HEK293 (cell line): Measurements from ENCODE around the gene COL9A3.

Experiments used
- CTCF ChIA-PET: fragments of 350-600 bp; formaldehyde crosslinking; extraction: SDS; loops from one replicate; lab custom pipeline; 2021; ENCODE audit warnings: antibody characterized with exemption; lab: Yijun Ruan, JAX
- POLR2A ChIA-PET: fragments of 300-600 bp; formaldehyde crosslinking; extraction: SDS; loops from one replicate; lab custom pipeline; 2020; ENCODE audit warnings: antibody characterized with exemption, inconsistent platforms; lab: Yijun Ruan, JAX
- H3K27ac ChIP-seq: fragments of 200-500 bp; sonication (Bioruptor generic); 2 replicates; pipeline ENCODE4 v1.5.1; 2014; ENCODE audit warnings: low read depth, low read length, control low read depth, inconsistent platforms; ENCODE audit errors: extremely low read depth
- H3K36me3 ChIP-seq, 2 experiments: fragments of 200-500 bp in 1 of 2; sonication (Bioruptor generic) in 1 of 2; 1 replicate in 1 of 2; 2 replicates in 1 of 2; pipeline ENCODE4 v1.5.1; 2014 to 2017; ENCODE audit warnings: inconsistent platforms in 2 of 2, low read length in 2 of 2; ENCODE audit not compliant: control insufficient read depth in 2 of 2, insufficient read depth in 1 of 2
- H3K4me1 ChIP-seq: fragments of 200-500 bp; sonication (Bioruptor generic); 2 replicates; pipeline ENCODE4 v1.5.1; 2014; ENCODE audit warnings: mild to moderate bottlenecking, low read length, inconsistent platforms; ENCODE audit not compliant: control insufficient read depth, insufficient read depth
- H3K4me3 ChIP-seq: 2 replicates; pipeline ENCODE4 v1.5.1; 2011; ENCODE audit warnings: low read depth, mild to moderate bottlenecking, control low read depth, low read length, moderate library complexity
- H3K9me3 ChIP-seq: fragments of 200-500 bp; sonication (Bioruptor generic); 2 replicates; pipeline ENCODE4 v1.5.1; 2014; ENCODE audit warnings: low read depth, low read length, inconsistent platforms; ENCODE audit not compliant: control insufficient read depth, insufficient read depth
- SCRT1 ChIP-seq: fragments of 450-650 bp; formaldehyde crosslinking; IDR thresholded peaks from 2 replicates; pipeline ENCODE4 v1.5.1; 2016; ENCODE audit warnings: missing biosample characterization, missing genetic modification characterization, borderline replicate concordance
- WT1 ChIP-seq: fragments of 450-650 bp; formaldehyde crosslinking; IDR thresholded peaks from 2 replicates; pipeline ENCODE4 v1.5.1; 2016; ENCODE audit warnings: missing biosample characterization, missing genetic modification characterization
- ZFHX2 ChIP-seq: fragments of 450-650 bp; formaldehyde crosslinking; conservative IDR thresholded peaks from 2 replicates; pipeline ENCODE4 v1.5.1; 2016; ENCODE audit warnings: missing biosample characterization, missing genetic modification characterization
- ZNF10 ChIP-seq: fragments of 450-650 bp; formaldehyde crosslinking; IDR thresholded peaks from 2 replicates; pipeline ENCODE4 v1.5.1; 2017; ENCODE audit warnings: missing biosample characterization, missing genetic modification characterization
- ZNF138 ChIP-seq: fragments of 450-650 bp; formaldehyde crosslinking; IDR thresholded peaks from 2 replicates; pipeline ENCODE4 v1.5.1; 2016; ENCODE audit warnings: missing biosample characterization, missing genetic modification characterization, borderline replicate concordance
- ZNF16 ChIP-seq: fragments of 450-650 bp; formaldehyde crosslinking; IDR thresholded peaks from 2 replicates; pipeline ENCODE4 v1.5.1; 2016; ENCODE audit warnings: low read depth, missing biosample characterization, missing genetic modification characterization
- ZNF184 ChIP-seq: fragments of 450-650 bp; IDR thresholded peaks from 2 replicates; pipeline ENCODE4 v1.5.1; 2018; ENCODE audit warnings: missing biosample characterization, mild to moderate bottlenecking, missing genetic modification characterization
- ZNF23 ChIP-seq: fragments of 450-650 bp; formaldehyde crosslinking; IDR thresholded peaks from 2 replicates; pipeline ENCODE4 v1.5.1; 2016; ENCODE audit warnings: missing biosample characterization, missing genetic modification characterization, borderline replicate concordance
- ZNF391 ChIP-seq: fragments of 450-650 bp; formaldehyde crosslinking; IDR thresholded peaks from 2 replicates; pipeline ENCODE4 v1.5.1; 2016; ENCODE audit warnings: low read depth, missing biosample characterization, missing genetic modification characterization, borderline replicate concordance
- ZNF426 ChIP-seq: fragments of 450-650 bp; formaldehyde crosslinking; IDR thresholded peaks from 2 replicates; pipeline ENCODE4 v1.5.1; 2017; ENCODE audit warnings: missing biosample characterization, missing genetic modification characterization, mild to moderate bottlenecking, inconsistent platforms, moderate library complexity
- ZNF555 ChIP-seq: fragments of 450-650 bp; formaldehyde crosslinking; conservative IDR thresholded peaks from 2 replicates; pipeline ENCODE4 v1.5.1; 2017; ENCODE audit warnings: missing biosample characterization, mild to moderate bottlenecking, missing genetic modification characterization, inconsistent platforms
- ZNF600 ChIP-seq: fragments of 450-650 bp; formaldehyde crosslinking; IDR thresholded peaks from 2 replicates; pipeline ENCODE4 v1.5.1; 2016; ENCODE audit warnings: missing biosample characterization, missing genetic modification characterization
- ZNF626 ChIP-seq: fragments of 450-650 bp; sonication (Bioruptor Pico); formaldehyde crosslinking; IDR thresholded peaks from 2 replicates; pipeline ENCODE4 v1.5.1; 2018; ENCODE audit warnings: missing biosample characterization, missing genetic modification characterization, inconsistent platforms
- ZNF677 ChIP-seq: fragments of 450-650 bp; IDR thresholded peaks from 2 replicates; pipeline ENCODE4 v1.5.0; 2018; ENCODE audit warnings: missing biosample characterization, mild to moderate bottlenecking, missing genetic modification characterization, moderate library complexity
- ZSCAN30 ChIP-seq: fragments of 450-650 bp; IDR thresholded peaks from 2 replicates; pipeline ENCODE4 v1.5.1; 2018; ENCODE audit warnings: missing biosample characterization, mild to moderate bottlenecking, missing genetic modification characterization, moderate library complexity
- TF ChIP-seq, protein P1 (sequence below): fragments of 450-650 bp; formaldehyde crosslinking; IDR thresholded peaks from 2 replicates; pipeline ENCODE4 v1.5.1; 2016; ENCODE audit warnings: missing biosample characterization, missing genetic modification characterization
- TF ChIP-seq, protein P2 (sequence below): fragments of 450-650 bp; formaldehyde crosslinking; IDR thresholded peaks from 2 replicates; pipeline ENCODE4 v1.5.1; 2016; ENCODE audit warnings: missing biosample characterization, missing genetic modification characterization
- TF ChIP-seq, protein P3 (sequence below): fragments of 450-650 bp; formaldehyde crosslinking; IDR thresholded peaks from 2 replicates; pipeline ENCODE4 v1.5.1; 2017; ENCODE audit warnings: missing biosample characterization, mild to moderate bottlenecking, missing genetic modification characterization, moderate library complexity
- TF ChIP-seq, protein P4 (sequence below): fragments of 450-650 bp; formaldehyde crosslinking; IDR thresholded peaks from 2 replicates; pipeline ENCODE4 v1.5.1; 2016; ENCODE audit warnings: missing biosample characterization, missing genetic modification characterization, low read depth
- TF ChIP-seq, protein P5 (sequence below): fragments of 450-650 bp; formaldehyde crosslinking; IDR thresholded peaks from 2 replicates; pipeline ENCODE4 v1.5.1; 2016; ENCODE audit warnings: missing biosample characterization, missing genetic modification characterization

Gene COL9A3

DNA sequence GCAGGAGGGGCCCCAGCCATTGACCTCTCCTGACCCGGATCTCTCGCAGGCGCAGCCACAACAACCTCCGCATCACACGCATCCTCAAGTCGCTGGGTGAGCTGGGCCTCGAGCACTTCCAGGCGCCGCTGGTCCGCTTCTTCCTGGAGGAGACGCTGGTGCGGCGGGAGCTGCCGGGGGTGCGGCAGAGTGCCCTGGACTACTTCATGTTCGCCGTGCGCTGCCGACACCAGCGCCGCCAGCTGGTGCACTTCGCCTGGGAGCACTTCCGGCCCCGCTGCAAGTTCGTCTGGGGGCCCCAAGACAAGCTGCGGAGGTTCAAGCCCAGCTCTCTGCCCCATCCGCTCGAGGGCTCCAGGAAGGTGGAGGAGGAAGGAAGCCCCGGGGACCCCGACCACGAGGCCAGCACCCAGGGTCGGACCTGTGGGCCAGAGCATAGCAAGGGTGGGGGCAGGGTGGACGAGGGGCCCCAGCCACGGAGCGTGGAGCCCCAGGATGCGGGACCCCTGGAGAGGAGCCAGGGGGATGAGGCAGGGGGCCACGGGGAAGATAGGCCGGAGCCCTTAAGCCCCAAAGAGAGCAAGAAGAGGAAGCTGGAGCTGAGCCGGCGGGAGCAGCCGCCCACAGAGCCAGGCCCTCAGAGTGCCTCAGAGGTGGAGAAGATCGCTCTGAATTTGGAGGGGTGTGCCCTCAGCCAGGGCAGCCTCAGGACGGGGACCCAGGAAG is 4.5 kb upstream of the COL9A3 start:
- TF ChIP-seq ZNF600 (tag by site-specific recombination) = peak; percentile 41; the same call in 1 of the 2 replicates
- TF ChIP-seq WT1 (tag by site-specific recombination) = no peak
- TF ChIP-seq ZFHX2 = 0 out of 2 replicates have a peak, but pooled peaks have one; percentile 38
- no peak for TF ChIP-seq ZNF391 (tag by site-specific recombination)
- TF ChIP-seq ZSCAN30 (tag by site-specific recombination) = no peak
- no peak for TF ChIP-seq ZNF23
- H3K4me1 ChIP-seq = peaks cover 2% of the 10 kb centered on the region; the same call in 1 of the 2 replicates
- no peaks in the 10 kb centered on the region for H3K9me3 ChIP-seq
- H3K4me3 ChIP-seq = no peak overlapping the region
- ChIA-PET POLR2A (interaction anchor here (1.6 kb wide), 1 partner anchor 18 kb away, joined by 5 read pairs; no protein-coding TSS in a partner anchor), CTCF (interaction anchor here (1.0 kb wide), 1 partner anchor 21 kb away, joined by 3 read pairs; no protein-coding TSS in a partner anchor)
- H3K27ac ChIP-seq = no peak overlapping the region
- peaks cover 4 to 59% of the 10 kb centered on the region in 2 experiments; a peak in 2 of 3 replicates for H3K36me3 ChIP-seq

DNA sequence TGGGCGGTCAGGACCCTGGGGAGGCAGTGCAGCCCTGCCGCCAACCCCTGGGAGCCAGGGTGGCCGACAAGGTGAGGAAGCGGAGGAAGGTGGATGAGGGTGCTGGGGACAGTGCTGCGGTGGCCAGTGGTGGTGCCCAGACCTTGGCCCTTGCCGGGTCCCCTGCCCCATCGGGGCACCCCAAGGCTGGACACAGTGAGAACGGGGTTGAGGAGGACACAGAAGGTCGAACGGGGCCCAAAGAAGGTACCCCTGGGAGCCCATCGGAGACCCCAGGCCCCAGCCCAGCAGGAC is 4.0 kb upstream of the COL9A3 start:
- H3K4me3 ChIP-seq = no peak overlapping the region
- peaks cover 4 to 54% of the 10 kb centered on the region in 2 experiments; a peak in 2 of 3 replicates for H3K36me3 ChIP-seq
- CTCF ChIA-PET = no interaction called here
- no peaks in the 10 kb centered on the region for H3K9me3 ChIP-seq
- peaks cover 2% of the 10 kb centered on the region; the same call in 1 of the 2 replicates for H3K4me1 ChIP-seq
- POLR2A ChIA-PET = interaction anchor here (1.6 kb wide), 1 partner anchor 19 kb away, joined by 5 read pairs; no protein-coding TSS in a partner anchor
- H3K27ac ChIP-seq = no peak overlapping the region
- TF ChIP-seq, protein P1, sequence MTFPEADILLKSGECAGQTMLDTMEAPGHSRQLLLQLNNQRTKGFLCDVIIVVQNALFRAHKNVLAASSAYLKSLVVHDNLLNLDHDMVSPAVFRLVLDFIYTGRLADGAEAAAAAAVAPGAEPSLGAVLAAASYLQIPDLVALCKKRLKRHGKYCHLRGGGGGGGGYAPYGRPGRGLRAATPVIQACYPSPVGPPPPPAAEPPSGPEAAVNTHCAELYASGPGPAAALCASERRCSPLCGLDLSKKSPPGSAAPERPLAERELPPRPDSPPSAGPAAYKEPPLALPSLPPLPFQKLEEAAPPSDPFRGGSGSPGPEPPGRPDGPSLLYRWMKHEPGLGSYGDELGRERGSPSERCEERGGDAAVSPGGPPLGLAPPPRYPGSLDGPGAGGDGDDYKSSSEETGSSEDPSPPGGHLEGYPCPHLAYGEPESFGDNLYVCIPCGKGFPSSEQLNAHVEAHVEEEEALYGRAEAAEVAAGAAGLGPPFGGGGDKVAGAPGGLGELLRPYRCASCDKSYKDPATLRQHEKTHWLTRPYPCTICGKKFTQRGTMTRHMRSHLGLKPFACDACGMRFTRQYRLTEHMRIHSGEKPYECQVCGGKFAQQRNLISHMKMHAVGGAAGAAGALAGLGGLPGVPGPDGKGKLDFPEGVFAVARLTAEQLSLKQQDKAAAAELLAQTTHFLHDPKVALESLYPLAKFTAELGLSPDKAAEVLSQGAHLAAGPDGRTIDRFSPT (tag by site-specific recombination) = peak; percentile 46; the same call in 1 of the 2 replicates
- TF ChIP-seq, protein P2, sequence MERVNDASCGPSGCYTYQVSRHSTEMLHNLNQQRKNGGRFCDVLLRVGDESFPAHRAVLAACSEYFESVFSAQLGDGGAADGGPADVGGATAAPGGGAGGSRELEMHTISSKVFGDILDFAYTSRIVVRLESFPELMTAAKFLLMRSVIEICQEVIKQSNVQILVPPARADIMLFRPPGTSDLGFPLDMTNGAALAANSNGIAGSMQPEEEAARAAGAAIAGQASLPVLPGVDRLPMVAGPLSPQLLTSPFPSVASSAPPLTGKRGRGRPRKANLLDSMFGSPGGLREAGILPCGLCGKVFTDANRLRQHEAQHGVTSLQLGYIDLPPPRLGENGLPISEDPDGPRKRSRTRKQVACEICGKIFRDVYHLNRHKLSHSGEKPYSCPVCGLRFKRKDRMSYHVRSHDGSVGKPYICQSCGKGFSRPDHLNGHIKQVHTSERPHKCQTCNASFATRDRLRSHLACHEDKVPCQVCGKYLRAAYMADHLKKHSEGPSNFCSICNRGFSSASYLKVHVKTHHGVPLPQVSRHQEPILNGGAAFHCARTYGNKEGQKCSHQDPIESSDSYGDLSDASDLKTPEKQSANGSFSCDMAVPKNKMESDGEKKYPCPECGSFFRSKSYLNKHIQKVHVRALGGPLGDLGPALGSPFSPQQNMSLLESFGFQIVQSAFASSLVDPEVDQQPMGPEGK (tag by site-specific recombination) = no peak

DNA sequence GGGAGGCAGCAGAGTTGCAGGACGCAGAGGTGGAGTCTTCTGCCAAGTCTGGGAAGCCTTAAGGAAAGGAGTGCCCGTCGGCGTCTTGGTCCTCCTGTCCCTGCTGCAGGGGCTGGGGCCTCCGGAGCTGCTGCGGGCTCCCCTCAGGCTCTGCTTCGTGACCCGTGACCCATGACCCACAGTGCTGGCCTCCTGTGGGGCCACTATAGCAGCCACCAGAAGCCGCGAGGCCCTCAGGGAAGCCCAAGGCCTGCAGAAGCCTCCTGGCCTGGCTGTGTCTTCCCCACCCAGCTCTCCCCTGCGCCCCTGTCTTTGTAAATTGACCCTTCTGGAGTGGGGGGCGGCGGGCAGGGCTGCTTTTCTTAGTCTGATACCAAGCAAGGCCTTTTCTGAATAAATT is 3.3 kb upstream of the COL9A3 start:
- Histone ChIP-seq H3K4me1 (peaks cover 3% of the 10 kb centered on the region; the same call in 1 of the 2 replicates), H3K9me3 (no peaks in the 10 kb centered on the region)
- TF ChIP-seq ZNF555 (tag by site-specific recombination) (no peak), ZNF426 (no peak), ZNF184 (tag by site-specific recombination) (no peak), ZNF16 (no peak), ZNF10 (no peak), ZNF138 (tag by site-specific recombination) (no peak), ZNF677 (no peak), ZNF626 (tag by site-specific recombination) (no peak), SCRT1 (tag by site-specific recombination) (no peak)
- TF ChIP-seq, protein P3, sequence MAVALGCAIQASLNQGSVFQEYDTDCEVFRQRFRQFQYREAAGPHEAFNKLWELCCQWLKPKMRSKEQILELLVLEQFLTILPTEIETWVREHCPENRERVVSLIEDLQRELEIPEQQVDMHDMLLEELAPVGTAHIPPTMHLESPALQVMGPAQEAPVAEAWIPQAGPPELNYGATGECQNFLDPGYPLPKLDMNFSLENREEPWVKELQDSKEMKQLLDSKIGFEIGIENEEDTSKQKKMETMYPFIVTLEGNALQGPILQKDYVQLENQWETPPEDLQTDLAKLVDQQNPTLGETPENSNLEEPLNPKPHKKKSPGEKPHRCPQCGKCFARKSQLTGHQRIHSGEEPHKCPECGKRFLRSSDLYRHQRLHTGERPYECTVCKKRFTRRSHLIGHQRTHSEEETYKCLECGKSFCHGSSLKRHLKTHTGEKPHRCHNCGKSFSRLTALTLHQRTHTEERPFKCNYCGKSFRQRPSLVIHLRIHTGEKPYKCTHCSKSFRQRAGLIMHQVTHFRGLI (tag by site-specific recombination) = no peak
- TF ChIP-seq, protein P4, sequence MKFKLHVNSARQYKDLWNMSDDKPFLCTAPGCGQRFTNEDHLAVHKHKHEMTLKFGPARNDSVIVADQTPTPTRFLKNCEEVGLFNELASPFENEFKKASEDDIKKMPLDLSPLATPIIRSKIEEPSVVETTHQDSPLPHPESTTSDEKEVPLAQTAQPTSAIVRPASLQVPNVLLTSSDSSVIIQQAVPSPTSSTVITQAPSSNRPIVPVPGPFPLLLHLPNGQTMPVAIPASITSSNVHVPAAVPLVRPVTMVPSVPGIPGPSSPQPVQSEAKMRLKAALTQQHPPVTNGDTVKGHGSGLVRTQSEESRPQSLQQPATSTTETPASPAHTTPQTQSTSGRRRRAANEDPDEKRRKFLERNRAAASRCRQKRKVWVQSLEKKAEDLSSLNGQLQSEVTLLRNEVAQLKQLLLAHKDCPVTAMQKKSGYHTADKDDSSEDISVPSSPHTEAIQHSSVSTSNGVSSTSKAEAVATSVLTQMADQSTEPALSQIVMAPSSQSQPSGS (tag by site-specific recombination) = no peak
- TF ChIP-seq, protein P5, sequence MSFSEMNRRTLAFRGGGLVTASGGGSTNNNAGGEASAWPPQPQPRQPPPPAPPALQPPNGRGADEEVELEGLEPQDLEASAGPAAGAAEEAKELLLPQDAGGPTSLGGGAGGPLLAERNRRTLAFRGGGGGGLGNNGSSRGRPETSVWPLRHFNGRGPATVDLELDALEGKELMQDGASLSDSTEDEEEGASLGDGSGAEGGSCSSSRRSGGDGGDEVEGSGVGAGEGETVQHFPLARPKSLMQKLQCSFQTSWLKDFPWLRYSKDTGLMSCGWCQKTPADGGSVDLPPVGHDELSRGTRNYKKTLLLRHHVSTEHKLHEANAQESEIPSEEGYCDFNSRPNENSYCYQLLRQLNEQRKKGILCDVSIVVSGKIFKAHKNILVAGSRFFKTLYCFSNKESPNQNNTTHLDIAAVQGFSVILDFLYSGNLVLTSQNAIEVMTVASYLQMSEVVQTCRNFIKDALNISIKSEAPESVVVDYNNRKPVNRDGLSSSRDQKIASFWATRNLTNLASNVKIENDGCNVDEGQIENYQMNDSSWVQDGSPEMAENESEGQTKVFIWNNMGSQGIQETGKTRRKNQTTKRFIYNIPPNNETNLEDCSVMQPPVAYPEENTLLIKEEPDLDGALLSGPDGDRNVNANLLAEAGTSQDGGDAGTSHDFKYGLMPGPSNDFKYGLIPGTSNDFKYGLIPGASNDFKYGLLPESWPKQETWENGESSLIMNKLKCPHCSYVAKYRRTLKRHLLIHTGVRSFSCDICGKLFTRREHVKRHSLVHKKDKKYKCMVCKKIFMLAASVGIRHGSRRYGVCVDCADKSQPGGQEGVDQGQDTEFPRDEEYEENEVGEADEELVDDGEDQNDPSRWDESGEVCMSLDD = no peak

More for the DNA sequence above, 3.3 kb upstream of the COL9A3 start:
- Histone ChIP-seq H3K4me3 (no peak overlapping the region), H3K36me3 (peaks cover 3 to 47% of the 10 kb centered on the region in 2 experiments; a peak in 2 of 3 replicates), H3K27ac (no peak overlapping the region)
- ChIA-PET POLR2A (no interaction called here), CTCF (no interaction called here)
